IgD-negative memory B cell (primary cell): ENCODE measurements around the gene ZXDC. TPM values are rescaled to one million over a fixed set of nuclear protein-coding genes. Genes with fewer than 3 reads are reported as not detected.

Experiments
- H3K27ac Mint-ChIP-seq, 3 donors: one replicate each; pipeline ENCODE4 v1.8.0; 2020 to 2022; ENCODE audit warnings: mild to moderate bottlenecking in 3 of 3, mixed read lengths in 3 of 3, moderate library complexity in 1 of 3
- H3K27me3 Mint-ChIP-seq: one replicate; pipeline ENCODE4 v1.8.0; 2021; ENCODE audit warnings: mixed read lengths
- H3K36me3 Mint-ChIP-seq: one replicate; pipeline ENCODE4 v1.8.0; 2020; ENCODE audit warnings: mild to moderate bottlenecking, mixed read lengths
- H3K4me1 Mint-ChIP-seq, 3 donors: one replicate each; pipeline ENCODE4 v1.8.0; 2020 to 2022; ENCODE audit warnings: mixed read lengths in 3 of 3, mild to moderate bottlenecking in 1 of 3
- H3K4me3 Mint-ChIP-seq, 4 donors: one replicate each; pipeline ENCODE4 v1.8.0; 2020 to 2022; ENCODE audit warnings: mild to moderate bottlenecking in 4 of 4, mixed read lengths in 4 of 4, moderate library complexity in 3 of 4
- H3K9me3 Mint-ChIP-seq, 3 donors: one replicate each; pipeline ENCODE4 v1.8.0; 2020 to 2021; ENCODE audit warnings: mixed read lengths in 3 of 3, mild to moderate bottlenecking in 1 of 3
- polyA plus RNA-seq: library from polyadenylated mRNA; unstranded; fragments of 300-500 nt; fragmentation: Illumina TruSeq; gene quantifications from one replicate; pipeline ENCODE4 v1.2.3, GENCODE V29; 2021

ZXDC gene
- polyA plus RNA-seq, 1 donor from 2014 or later = 9.1 TPM

DNA sequence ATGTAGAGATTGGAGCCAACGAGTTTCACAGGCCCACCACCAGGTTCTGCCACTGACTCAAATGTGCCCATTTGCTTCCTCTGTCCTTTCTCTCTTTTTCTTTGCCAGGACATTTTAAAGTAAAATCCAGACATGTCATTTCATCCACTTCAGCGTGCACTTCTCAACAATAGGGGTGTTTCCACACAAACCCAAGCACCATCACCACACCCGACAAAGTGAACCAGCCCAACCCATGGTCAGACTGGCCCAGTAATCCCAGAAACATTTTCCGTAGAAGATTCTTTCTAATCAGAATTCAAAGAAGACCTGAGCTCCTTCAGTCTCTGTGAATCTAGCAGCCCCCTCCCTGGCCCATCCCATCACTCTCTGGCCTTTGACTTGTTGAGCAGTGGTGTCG lies 67.6 kb downstream of the ZXDC start:
- Mint-ChIP-seq H3K27me3 (peaks cover 21% of the 10 kb centered on the region), H3K9me3 (no peaks in the 10 kb centered on the region), H3K4me3 (peak overlapping the region in 1 of 4 donors; percentile 48), H3K27ac (no peak overlapping the region), H3K36me3 (peaks cover 2% of the 10 kb centered on the region), H3K4me1 (no peaks in the 10 kb centered on the region)

DNA sequence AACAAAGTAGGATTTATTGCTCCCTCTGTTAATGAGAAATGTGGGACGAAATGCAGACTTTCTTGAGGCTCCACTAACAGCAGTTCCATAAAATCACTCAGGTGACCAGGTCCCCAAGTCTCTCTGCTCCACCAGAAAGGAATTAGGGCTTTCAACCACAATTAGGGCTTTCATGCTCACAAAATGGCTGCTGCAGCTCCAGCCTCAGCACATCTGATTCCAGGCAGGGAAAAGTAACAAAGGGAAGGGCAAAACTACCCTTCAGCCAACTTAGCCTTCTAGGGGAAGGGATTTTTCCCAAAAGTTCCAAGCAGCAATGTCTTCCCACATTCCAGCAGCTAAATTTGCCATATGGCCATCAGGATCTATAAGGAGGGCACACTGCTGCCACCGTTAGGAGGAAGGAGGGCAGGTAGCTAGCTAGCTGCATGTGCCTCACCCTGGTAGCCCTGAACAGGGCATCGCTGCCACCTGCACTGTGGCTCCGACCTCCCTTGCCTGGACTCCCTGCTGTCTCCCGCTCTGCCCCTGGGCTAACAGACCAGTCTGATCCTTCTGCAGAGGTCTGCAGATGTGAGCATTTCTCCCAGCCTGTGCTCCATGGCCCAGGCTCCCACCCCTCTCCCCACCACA lies 68.2 kb downstream of the ZXDC start:
- Mint-ChIP-seq H3K36me3 (peaks cover 2% of the 10 kb centered on the region), H3K4me3 (no peak overlapping the region), H3K27me3 (peaks cover 23% of the 10 kb centered on the region), H3K9me3 (no peaks in the 10 kb centered on the region), H3K27ac (no peak overlapping the region), H3K4me1 (peaks cover 0 to 1% (median 0%) of the 10 kb centered on the region in 3 donors)

DNA sequence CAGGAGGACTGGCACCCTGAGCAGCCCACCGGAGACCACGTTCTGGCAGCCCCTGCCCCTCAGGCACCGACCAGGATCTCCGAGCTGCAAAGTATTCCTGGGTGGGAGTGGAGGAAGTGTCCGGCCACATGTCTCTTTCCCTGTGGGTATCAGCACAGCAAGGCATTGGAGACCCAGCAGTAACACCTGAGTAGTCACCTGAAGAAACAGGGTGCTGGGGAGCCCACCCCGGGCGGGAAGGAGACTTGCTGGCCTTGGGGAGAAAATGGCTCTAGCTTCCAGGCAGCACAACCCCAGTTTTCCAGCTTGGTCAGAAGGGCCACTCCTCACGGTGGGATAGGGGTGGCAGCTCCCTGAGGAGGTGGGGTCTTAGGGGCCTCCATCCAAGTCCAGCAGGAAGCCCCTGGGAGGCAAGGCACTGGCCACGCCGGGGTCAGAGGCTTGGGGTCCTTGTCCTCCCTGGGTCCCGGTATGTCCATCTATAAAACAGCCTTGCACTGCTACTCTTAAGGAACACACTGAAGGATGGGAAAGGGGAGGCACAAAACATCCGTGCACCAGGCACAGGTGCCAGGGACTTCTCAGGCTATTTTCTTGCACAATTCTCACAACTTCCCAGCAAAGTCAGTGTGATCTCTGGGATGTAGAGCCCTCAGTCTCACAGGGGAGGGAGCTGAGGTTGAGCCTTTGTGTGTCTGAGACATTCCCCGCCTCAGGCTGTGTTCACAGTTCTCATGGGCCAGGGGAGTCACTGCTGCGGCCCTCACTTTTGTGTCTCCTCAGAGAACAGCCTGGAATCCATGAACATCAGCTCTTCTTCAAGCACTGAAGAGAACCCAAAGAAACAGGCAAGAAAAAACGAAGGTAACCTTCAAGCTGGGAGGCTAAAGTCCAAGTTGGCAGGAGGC lies 69.0 kb downstream of the ZXDC start:
- Mint-ChIP-seq H3K4me3 (no peak overlapping the region), H3K9me3 (no peaks in the 10 kb centered on the region), H3K27me3 (peaks cover 22% of the 10 kb centered on the region), H3K4me1 (peaks cover 0 to 1% (median 0%) of the 10 kb centered on the region in 3 donors), H3K36me3 (peaks cover 2% of the 10 kb centered on the region), H3K27ac (no peak overlapping the region)

DNA sequence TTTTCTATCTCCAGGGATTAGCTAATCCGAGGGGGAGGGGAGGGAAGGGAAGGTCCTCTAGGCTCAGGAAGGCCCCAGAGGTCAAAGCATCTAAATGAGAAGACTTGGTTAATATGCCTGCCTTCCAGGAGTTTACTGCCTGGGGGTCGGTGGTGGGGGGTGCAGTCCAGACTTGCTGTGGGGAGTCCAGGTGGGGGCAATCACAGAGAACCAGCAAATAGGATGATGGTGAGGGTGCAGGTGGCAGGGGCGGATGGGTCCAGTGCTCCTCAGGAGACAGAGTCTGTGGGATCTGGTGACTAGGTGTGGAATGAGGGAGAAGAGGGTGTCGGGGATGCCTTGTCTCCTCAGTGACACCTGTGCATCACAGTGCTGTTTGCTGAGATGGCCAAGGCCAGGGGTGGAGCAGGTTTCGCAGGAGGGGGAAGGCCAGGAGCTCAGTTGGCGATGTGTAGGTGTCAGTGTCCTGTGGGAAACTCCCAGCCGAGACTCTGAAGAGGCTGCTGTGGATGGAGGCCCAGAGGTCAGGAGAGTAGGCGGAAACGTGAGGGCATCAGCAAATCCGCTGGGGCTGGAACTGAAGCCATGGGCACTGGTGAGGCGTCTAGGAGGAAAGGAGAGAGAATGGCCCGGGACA lies 72.9 kb downstream of the ZXDC start:
- no peak overlapping the region for H3K4me3 Mint-ChIP-seq
- H3K9me3 Mint-ChIP-seq = peaks cover 0 to 12% (median 9%) of the 10 kb centered on the region in 3 donors
- peaks cover 0 to 3% (median 1%) of the 10 kb centered on the region in 3 donors for H3K4me1 Mint-ChIP-seq
- peaks cover 2% of the 10 kb centered on the region for H3K36me3 Mint-ChIP-seq
- peaks cover 7% of the 10 kb centered on the region for H3K27me3 Mint-ChIP-seq
- peak overlapping the region in 1 of 3 donors; percentile 4 for H3K27ac Mint-ChIP-seq

DNA sequence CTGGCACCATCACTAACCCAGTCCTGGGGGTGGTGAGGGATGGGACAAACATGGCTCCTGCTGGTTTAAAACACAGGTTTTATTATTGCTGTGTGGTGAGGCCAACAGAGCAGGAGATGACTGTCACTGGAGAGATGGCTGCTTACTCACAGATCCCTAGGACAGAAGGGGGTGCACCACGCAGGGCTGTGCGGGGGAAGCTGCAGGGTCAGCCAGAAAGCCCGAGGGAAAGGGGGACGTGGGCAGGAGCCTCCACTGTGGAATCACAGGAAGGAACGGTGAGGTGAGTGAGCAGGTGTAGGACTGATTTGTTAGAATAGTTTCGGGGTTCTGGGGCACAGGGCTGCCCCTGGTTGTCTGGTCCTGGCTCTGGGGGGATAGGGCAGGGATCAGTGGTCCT lies 73.5 kb downstream of the ZXDC start:
- Mint-ChIP-seq H3K27ac (no peak overlapping the region), H3K9me3 (peaks cover 0 to 12% (median 12%) of the 10 kb centered on the region in 3 donors), H3K27me3 (peaks cover 7% of the 10 kb centered on the region), H3K36me3 (no peaks in the 10 kb centered on the region), H3K4me1 (peaks cover 0 to 3% (median 1%) of the 10 kb centered on the region in 3 donors), H3K4me3 (no peak overlapping the region)

DNA sequence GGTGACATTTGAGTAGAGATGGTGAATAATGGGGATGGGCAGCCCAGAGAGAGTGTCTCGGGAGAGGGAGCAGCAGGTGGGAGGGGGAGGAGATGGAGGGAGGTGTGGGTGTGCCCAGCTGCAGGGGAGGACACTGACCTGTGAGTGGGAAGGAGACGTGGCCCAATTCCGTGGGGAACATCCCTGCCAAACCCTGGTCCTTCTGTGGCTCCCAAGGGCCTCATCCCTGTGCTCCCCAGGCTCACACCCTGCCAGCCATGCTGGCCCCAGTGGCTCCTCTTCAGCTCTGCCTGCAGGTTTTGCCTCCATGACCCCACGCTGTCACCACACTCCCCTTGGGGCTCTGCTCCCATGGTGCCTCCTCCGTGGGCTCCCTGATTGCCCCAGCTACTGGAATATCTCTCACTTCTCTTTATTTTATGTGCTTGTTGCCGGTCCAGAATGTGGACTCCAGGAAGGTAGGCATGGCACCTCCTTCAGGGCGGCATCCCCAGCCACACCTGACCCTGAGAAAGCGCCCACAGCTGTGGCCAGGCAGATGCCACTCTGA lies 74.0 kb downstream of the ZXDC start:
- Mint-ChIP-seq H3K27ac (no peak overlapping the region), H3K4me3 (no peak overlapping the region), H3K36me3 (no peaks in the 10 kb centered on the region), H3K9me3 (peaks cover 0 to 12% (median 12%) of the 10 kb centered on the region in 3 donors), H3K27me3 (peaks cover 7% of the 10 kb centered on the region), H3K4me1 (peaks cover 0 to 3% (median 1%) of the 10 kb centered on the region in 3 donors)

DNA sequence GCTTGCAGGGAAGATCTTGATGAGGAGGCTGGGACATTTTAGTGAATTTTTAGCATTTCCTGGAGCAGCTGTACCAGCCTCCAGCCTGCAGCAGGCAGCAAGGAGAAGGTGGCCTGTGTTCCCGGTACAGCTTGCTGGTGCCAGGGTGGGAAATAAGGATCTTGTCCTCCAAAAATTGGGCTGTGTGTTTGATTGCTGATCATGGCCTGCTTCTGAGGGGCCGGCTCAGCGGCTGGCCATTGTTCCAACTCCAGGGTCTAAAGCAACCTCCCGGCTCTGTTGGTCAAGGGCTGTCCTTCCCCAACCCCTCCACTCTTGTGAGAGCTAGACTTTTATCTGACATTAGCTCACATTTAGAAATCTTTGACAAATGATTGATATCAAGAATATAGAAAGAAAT lies 75.9 kb downstream of the ZXDC start:
- Mint-ChIP-seq H3K36me3 (no peaks in the 10 kb centered on the region), H3K4me3 (no peak overlapping the region), H3K9me3 (peaks cover 0 to 12% (median 12%) of the 10 kb centered on the region in 3 donors), H3K4me1 (peaks cover 0 to 3% (median 1%) of the 10 kb centered on the region in 3 donors), H3K27me3 (peaks cover 11% of the 10 kb centered on the region), H3K27ac (no peak overlapping the region)

DNA sequence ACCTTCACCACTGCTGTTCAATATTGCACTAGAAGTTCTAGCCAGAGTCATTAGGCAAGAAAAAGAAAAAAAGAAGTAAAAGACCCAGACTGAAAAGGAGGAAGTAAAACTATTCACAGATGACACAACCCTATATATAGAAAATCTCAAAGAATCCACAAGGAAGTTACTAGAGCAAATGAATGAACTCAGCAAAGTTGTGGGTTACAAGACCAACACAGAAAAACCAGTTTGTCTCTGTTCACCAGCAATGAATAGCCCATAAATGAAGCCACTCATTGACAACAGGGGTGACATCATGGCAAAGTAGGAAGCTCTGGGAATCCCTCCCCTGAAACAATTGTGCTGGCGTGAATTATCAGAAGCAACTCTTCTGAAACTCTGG lies 76.3 kb downstream of the ZXDC start:
- Mint-ChIP-seq H3K4me1 (peaks cover 0 to 3% (median 1%) of the 10 kb centered on the region in 3 donors), H3K36me3 (no peaks in the 10 kb centered on the region), H3K4me3 (no peak overlapping the region), H3K27ac (no peak overlapping the region), H3K27me3 (peaks cover 12% of the 10 kb centered on the region), H3K9me3 (peaks cover 0 to 12% (median 12%) of the 10 kb centered on the region in 3 donors)

DNA sequence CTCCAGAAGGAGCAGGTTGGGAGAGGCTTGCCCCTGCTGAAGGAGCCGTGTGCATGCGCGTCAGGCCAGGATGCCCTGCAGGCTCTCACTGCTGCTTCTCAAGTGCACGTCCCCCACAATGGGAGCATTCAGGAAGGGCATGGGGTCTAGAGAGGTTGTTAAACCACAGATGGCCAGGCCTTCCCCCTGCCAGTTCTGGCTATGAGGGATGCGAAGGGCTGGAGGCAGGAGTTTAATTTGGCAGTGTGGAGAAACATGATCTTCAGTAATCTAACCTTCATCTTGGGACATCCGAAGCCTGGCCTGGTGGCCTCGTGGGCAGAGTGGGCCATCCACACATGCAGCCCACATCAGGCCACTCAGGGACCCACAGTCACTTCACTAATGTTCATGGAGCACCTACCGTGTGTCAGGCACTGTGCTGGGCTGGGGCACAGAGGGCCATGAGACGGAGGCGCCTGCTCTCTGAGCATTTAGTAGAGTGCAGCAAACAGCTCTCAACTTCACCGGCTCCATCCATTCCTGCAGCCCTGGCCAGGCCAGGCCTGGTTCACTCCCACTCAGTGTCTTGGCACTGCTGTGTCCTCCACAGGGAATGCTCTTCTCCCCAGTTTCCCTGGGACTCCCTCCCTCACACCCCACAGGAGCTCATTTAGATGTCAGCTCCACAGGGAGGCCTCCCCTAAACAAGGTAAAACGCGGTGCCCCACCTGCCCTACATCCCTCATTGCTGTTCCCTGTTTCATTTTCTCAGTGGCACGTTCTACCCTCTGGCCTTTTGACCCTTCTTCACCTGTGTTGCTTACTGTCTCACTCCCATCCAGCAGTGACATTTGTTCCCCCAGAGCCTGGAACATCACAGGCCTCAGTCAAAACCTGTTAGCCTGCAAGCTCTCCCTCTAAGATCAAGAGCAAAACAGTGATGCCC lies 77.0 kb downstream of the ZXDC start:
- H3K36me3 Mint-ChIP-seq = no peaks in the 10 kb centered on the region
- peaks cover 0 to 12% (median 12%) of the 10 kb centered on the region in 3 donors for H3K9me3 Mint-ChIP-seq
- H3K4me3 Mint-ChIP-seq = no peak overlapping the region
- H3K27me3 Mint-ChIP-seq = peaks cover 12% of the 10 kb centered on the region
- H3K27ac Mint-ChIP-seq = no peak overlapping the region
- peaks cover 0 to 3% (median 1%) of the 10 kb centered on the region in 3 donors for H3K4me1 Mint-ChIP-seq

DNA sequence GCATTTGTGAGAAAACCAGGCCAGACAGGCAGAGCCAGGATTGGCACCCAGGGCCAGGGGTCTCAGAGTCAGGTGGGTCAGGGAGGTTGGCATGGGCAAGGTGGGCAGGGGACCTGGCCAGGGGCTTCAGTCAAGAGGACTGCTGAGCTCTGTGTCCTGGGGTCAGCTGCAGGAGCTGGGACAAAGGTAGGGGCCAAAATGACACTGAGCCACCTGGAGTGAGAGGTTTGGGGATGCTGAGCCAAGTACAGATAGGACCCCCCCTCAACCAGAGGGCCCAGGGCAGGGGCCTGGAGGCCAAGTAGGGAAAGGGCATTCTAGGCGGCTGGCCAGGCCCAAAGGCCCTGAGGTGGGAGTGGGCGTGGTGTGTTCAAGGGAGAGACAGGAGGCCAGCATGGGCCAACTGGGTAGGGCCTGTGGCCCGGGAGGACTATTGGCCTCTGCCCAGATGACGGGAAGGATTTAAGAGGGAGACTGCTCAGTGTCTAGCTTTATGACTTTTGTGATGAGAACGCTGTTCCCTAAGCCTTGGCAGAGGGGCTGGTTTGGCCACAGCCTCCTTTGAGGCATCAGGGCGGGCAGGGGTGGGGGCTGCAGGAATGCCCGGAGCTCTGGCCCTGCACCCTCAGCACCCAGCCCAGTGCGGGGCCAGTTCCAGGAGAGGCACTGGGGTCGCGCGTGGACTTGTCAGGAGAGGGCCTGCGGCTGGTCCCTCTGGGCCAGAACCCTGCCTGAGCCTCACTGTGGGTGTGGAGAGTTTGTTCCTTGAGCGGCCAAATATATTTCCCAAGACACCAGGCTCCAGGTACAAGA lies 77.9 kb downstream of the ZXDC start:
- H3K9me3 Mint-ChIP-seq = peaks cover 0 to 12% (median 12%) of the 10 kb centered on the region in 3 donors
- H3K27me3 Mint-ChIP-seq = peaks cover 17% of the 10 kb centered on the region
- H3K4me1 Mint-ChIP-seq = peaks cover 0 to 3% (median 0%) of the 10 kb centered on the region in 3 donors
- no peaks in the 10 kb centered on the region for H3K36me3 Mint-ChIP-seq
- H3K27ac Mint-ChIP-seq = no peak overlapping the region
- H3K4me3 Mint-ChIP-seq = no peak overlapping the region

DNA sequence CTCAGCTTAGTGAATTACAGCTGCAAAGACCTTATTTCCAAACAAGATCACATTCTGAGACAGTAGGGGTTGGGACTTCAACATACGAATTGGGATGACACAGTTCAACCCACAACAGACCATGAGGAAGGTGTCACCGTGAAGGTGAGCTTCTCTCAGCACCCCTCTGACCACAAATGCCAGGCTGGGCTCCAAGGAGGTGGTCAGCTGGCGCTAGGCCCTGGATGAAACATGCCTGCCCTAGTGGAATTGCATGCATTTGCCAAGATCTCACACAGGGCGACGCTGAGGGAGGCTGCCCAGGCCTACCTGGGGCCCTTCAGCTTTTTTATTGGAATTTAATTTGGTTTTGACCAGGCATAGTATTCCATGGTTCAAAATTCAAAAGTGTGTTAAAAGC lies 79.2 kb downstream of the ZXDC start:
- peaks cover 0 to 12% (median 12%) of the 10 kb centered on the region in 3 donors for H3K9me3 Mint-ChIP-seq
- H3K27ac Mint-ChIP-seq = no peak overlapping the region
- H3K4me3 Mint-ChIP-seq = no peak overlapping the region
- peaks cover 19% of the 10 kb centered on the region for H3K27me3 Mint-ChIP-seq
- H3K36me3 Mint-ChIP-seq = no peaks in the 10 kb centered on the region
- peaks cover 0 to 3% (median 2%) of the 10 kb centered on the region in 3 donors for H3K4me1 Mint-ChIP-seq

DNA sequence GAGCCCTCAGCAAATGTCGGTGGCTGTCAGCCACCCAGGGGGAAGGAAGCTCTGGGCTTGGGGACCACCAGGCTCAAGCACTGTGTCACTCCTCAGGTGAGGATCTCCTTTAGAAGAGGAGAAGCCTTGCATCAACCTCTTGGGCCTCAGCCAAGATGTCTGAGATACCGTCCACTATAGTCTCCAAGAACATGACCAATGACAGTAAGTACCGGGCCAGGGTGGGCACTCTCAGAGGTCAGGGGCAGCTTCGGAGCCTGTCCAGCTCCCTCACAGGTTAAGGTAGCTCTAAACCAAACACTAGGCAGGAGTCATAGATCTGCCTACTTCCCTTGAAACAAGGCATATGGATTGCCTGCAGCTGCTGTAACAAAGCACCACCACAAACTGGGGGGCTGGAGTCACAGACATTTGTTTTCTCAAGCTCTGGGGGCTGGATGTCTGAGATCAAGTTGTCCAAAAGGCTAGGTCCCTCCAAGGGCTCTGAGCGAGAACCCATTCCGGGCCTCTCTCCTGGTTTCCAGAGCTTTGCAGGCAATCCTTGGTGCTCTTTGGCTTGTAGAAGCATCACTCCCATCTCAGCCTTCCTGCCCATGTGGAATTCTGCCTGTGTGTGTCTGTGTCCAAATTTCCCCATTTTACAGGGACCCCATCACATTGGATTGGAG lies 79.7 kb downstream of the ZXDC start:
- peaks cover 23% of the 10 kb centered on the region for H3K27me3 Mint-ChIP-seq
- peaks cover 0 to 12% (median 10%) of the 10 kb centered on the region in 3 donors for H3K9me3 Mint-ChIP-seq
- H3K36me3 Mint-ChIP-seq = no peaks in the 10 kb centered on the region
- H3K27ac Mint-ChIP-seq = no peak overlapping the region
- peaks cover 0 to 7% (median 3%) of the 10 kb centered on the region in 3 donors for H3K4me1 Mint-ChIP-seq
- H3K4me3 Mint-ChIP-seq = no peak overlapping the region

DNA sequence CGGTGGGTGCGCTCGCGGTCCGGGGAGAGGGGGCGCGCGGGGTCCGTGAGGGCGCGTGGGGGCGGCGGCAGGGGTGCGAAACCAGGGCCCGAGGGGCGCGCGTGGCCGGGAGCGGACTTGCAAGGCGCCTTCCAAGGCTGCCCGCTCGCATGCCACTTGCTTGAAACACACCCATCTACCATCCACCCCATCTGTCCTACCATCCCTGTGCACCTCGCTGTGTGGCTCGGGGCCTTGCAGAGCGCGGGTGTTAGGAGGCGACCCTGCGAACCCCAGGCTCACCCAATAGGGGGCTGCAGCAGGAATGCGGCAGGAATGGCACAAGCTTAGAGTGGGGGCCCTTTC lies 80.7 kb downstream of the ZXDC start:
- peaks cover 0 to 9% (median 6%) of the 10 kb centered on the region in 3 donors for H3K9me3 Mint-ChIP-seq
- H3K27me3 Mint-ChIP-seq = peaks cover 23% of the 10 kb centered on the region
- H3K4me3 Mint-ChIP-seq = no peak overlapping the region
- H3K27ac Mint-ChIP-seq = no peak overlapping the region
- no peaks in the 10 kb centered on the region for H3K36me3 Mint-ChIP-seq
- peaks cover 3 to 8% (median 4%) of the 10 kb centered on the region in 3 donors for H3K4me1 Mint-ChIP-seq
